ENCODE measurements around the gene VPS18. TPM values are rescaled to one million over a fixed set of nuclear protein-coding genes. Genes with fewer than 3 reads are reported as not detected.

VPS18 gene
- total and polyA plus RNA-seq, 2 donors (not counting 1 experiment from before 2014, with no cell fraction given), result 15.5 to 36.7 TPM

Other genes with a start within 250 kb of the VPS18 start
- 0.77 and 1.3 TPM in 2 replicates for gene RAD51, start 199.3 kb upstream of the VPS18 start, total RNA-seq
- gene RAD51, start 199.3 kb upstream of the VPS18 start, polyA plus RNA-seq, result 5.0 and 10.3 TPM in 2 replicates
- 14.1 and 16.0 TPM in 2 replicates for gene RMDN3, start 139.2 kb upstream of the VPS18 start, total RNA-seq
- gene RMDN3, start 139.2 kb upstream of the VPS18 start, polyA plus RNA-seq, result 18.9 and 22.7 TPM in 2 replicates
- gene GCHFR, start 130.4 kb upstream of the VPS18 start, total RNA-seq, result 1.8 and 2.5 TPM in 2 replicates
- gene GCHFR, start 130.4 kb upstream of the VPS18 start, polyA plus RNA-seq, result 1.4 and 1.6 TPM in 2 replicates
- gene C15orf62, start 124.5 kb upstream of the VPS18 start, total RNA-seq, result under 0.01 and 0.17 TPM in 2 replicates
- 0.02 TPM in 1 of 2 replicates, not detected in the other for gene C15orf62, start 124.5 kb upstream of the VPS18 start, polyA plus RNA-seq
- 21.3 and 23.6 TPM in 2 replicates for gene ZFYVE19, start 87.4 kb upstream of the VPS18 start, total RNA-seq
- 14.1 and 26.2 TPM in 2 replicates for gene ZFYVE19, start 87.4 kb upstream of the VPS18 start, polyA plus RNA-seq
- gene DNAJC17, start 87.0 kb upstream of the VPS18 start, total RNA-seq, result 12.8 and 17.7 TPM in 2 replicates
- gene DNAJC17, start 87.0 kb upstream of the VPS18 start, polyA plus RNA-seq, result 41.8 and 51.3 TPM in 2 replicates
- not detected in 2 replicates for gene PPP1R14D, start 65.7 kb upstream of the VPS18 start, total RNA-seq
- not detected in 2 replicates for gene PPP1R14D, start 65.7 kb upstream of the VPS18 start, polyA plus RNA-seq
- gene SPINT1, start 50.4 kb upstream of the VPS18 start, total RNA-seq, result under 0.01 TPM in 2 replicates
- 0.09 and 0.16 TPM in 2 replicates for gene SPINT1, start 50.4 kb upstream of the VPS18 start, polyA plus RNA-seq
- gene RHOV, start 20.2 kb upstream of the VPS18 start, total RNA-seq, result under 0.01 TPM in 1 of 2 replicates, not detected in the other
- gene RHOV, start 20.2 kb upstream of the VPS18 start, polyA plus RNA-seq, result not detected in 2 replicates
- gene DLL4, start 34.9 kb downstream of the VPS18 start, total RNA-seq, result under 0.01 TPM in 2 replicates
- gene DLL4, start 34.9 kb downstream of the VPS18 start, polyA plus RNA-seq, result 0.18 and 1.0 TPM in 2 replicates
- 33.1 and 62.6 TPM in 2 replicates for gene CHAC1, start 59.0 kb downstream of the VPS18 start, total RNA-seq
- gene CHAC1, start 59.0 kb downstream of the VPS18 start, polyA plus RNA-seq, result 7.5 and 14.8 TPM in 2 replicates
- 22.3 and 34.0 TPM in 2 replicates for gene INO80, start 221.8 kb downstream of the VPS18 start, total RNA-seq
- 5.7 and 6.0 TPM in 2 replicates for gene INO80, start 221.8 kb downstream of the VPS18 start, polyA plus RNA-seq